Right lobe of liver (tissue), 6 donors: Measurements from ENCODE around the gene ANKRD9. TPM values are rescaled to one million over a fixed set of nuclear protein-coding genes. Genes with fewer than 3 reads are reported as not detected.

Experiments
- ATAC-seq, 4 donors: fragments of 200-7000 bp; cut with Tn5 transposase; one replicate each; pipeline ENCODE4 v1.9.1; 2020; ENCODE audit warnings: mild to moderate bottlenecking in 4 of 4, moderate library complexity in 4 of 4
- DNase-seq, 3 donors: peaks; one replicate each; pipeline ENCODE4 v3.0.0-alpha.2; 2020
- H3K27ac ChIP-seq, 3 donors: fragments of 200-600 bp; one replicate each; pipeline ENCODE4 v1.8.0; 2022
- H3K27me3 ChIP-seq, 2 donors: fragments of 200-600 bp; one replicate each; pipeline ENCODE4 v1.8.0; 2022
- H3K36me3 ChIP-seq, 4 donors: fragments of 200-600 bp; sonication (generic) in 1 of 4; one replicate each; pipeline versions ENCODE4 v1.5.1 to v1.8.0; 2017 to 2022; ENCODE audit warnings: control low read depth in 1 of 4
- H3K4me1 ChIP-seq, 4 donors: fragments of 200-600 bp; sonication (generic) in 1 of 4; one replicate each; pipeline versions ENCODE4 v1.5.1 to v1.8.0; 2017 to 2022; ENCODE audit warnings: control low read depth in 1 of 4
- H3K4me3 ChIP-seq, 3 donors: fragments of 200-600 bp; one replicate each; pipeline ENCODE4 v1.8.0; 2022
- H3K9me3 ChIP-seq, 4 donors: fragments of 200-600 bp; sonication (generic) in 1 of 4; one replicate each; pipeline versions ENCODE4 v1.5.1 to v1.8.0; 2017 to 2022; ENCODE audit warnings: control low read depth in 1 of 4
- CTCF ChIP-seq, 4 donors: fragments of 200-600 bp in 3 of 4; fragments of 450-650 bp in 1 of 4; IDR thresholded peaks; one replicate each; pipeline versions ENCODE4 v1.5.1 to v1.8.0; 2016 to 2022; ENCODE audit warnings: antibody characterized with exemption in 4 of 4, mild to moderate bottlenecking in 2 of 4
- POLR2A ChIP-seq: fragments of 450-650 bp; IDR thresholded peaks from one replicate; pipeline ENCODE4 v1.6.1; 2017; ENCODE audit warnings: antibody characterized with exemption, mild to moderate bottlenecking
- WGBS: methylation state at CpG from one replicate; pipeline ENCODE4 v1.1.6; 2018; ENCODE audit warnings: low coverage, low lambda C conversion rate; ENCODE audit not compliant: insufficient coverage; ENCODE audit errors: missing lambda C conversion rate; 5-methylcytosine and 5-hydroxymethylcytosine counted together
- intact Hi-C, 2 donors: fragments of 100-400 bp; cut with DNase I; formaldehyde crosslinking; loops; one replicate each; pipeline versions ENCODE4 v1.11.2 to v1.14.1; 2022
- total RNA-seq, 6 experiments: library from RNA; depleted of rRNA in 2 of 6; stranded (reverse); fragments of >200 nt in 2 of 6; fragmentation: NEBNext Ultra II Directional in 3 of 6; extraction: Animal tissue kit (Norgen Biotek cat#: 25700) in 3 of 6; gene quantifications; one replicate each; pipeline versions ENCODE4 v1.1.0 to v1.2.4, GENCODE V29; 2016 to 2023
- donor health status: DM: no; HTN: yes; CAD: no.
- donor health status: DM: no; HTN: no; CAD: no.
- donor health status: DM: no; HTN: no; CAD: no.
- donor health status: DM: no; HTN: yes; CAD: no.
- donor health status: DM: no; HTN: yes; CAD: no.

ANKRD9 gene
- total RNA-seq, 6 experiments from 2014 or later = 7.5 to 33.8 (median 8.9) TPM

GRCh38 chr14:102464006-102464405 is 45.6 kb downstream of the ANKRD9 start:
- Histone ChIP-seq H3K27me3 (no peaks in the 10 kb centered on the region), H3K4me3 (no peak overlapping the region), H3K27ac (no peak overlapping the region), H3K4me1 (no peaks in the 10 kb centered on the region), H3K36me3 (peaks cover 0 to 12% (median 1%) of the 10 kb centered on the region in 4 donors), H3K9me3 (no peaks in the 10 kb centered on the region)
- ATAC-seq = no peak
- TF ChIP-seq CTCF (IDR thresholded peaks at IDR 0.05) (no peak), POLR2A (no peak)
- DNase-seq = peak in 1 of 3 donors; percentile 24
- WGBS = 100% methylated on average over 1 of the region's 4 CpGs
- intact Hi-C loops = no loop called here

GRCh38 chr14:102462391-102462790 is 47.2 kb downstream of the ANKRD9 start:
- H3K36me3 ChIP-seq = peaks cover 0 to 12% (median 1%) of the 10 kb centered on the region in 4 donors
- intact Hi-C loops = no loop called here
- H3K27me3 ChIP-seq = no peaks in the 10 kb centered on the region
- H3K4me1 ChIP-seq = no peaks in the 10 kb centered on the region
- ATAC-seq (no peak), DNase-seq (peak in 1 of 3 donors; percentile 1)
- no peak for TF ChIP-seq POLR2A
- no peak for TF ChIP-seq CTCF (IDR thresholded peaks at IDR 0.05)
- 78% methylated on average over 1 of the region's 4 CpGs for WGBS
- H3K9me3 ChIP-seq = no peaks in the 10 kb centered on the region
- no peak overlapping the region for H3K4me3 ChIP-seq
- no peak overlapping the region for H3K27ac ChIP-seq

- no peaks in the 10 kb centered on the region for H3K9me3 ChIP-seq
- H3K4me3 ChIP-seq = no peak overlapping the region
- no peaks in the 10 kb centered on the region for H3K27me3 ChIP-seq
- intact Hi-C loops = no loop called here
- 71% methylated on average over 14 of the region's 14 CpGs for WGBS
- peaks cover 0 to 12% (median 1%) of the 10 kb centered on the region in 4 donors for H3K36me3 ChIP-seq
- no peak for ATAC-seq
- no peak for TF ChIP-seq POLR2A
- TF ChIP-seq CTCF (IDR thresholded peaks at IDR 0.05) = no peak
- H3K27ac ChIP-seq = no peak overlapping the region
- peak in 1 of 3 donors; percentile 32 for DNase-seq
- no peaks in the 10 kb centered on the region for H3K4me1 ChIP-seq
Observed at GRCh38 chr14:102461490-102462338, 47.9 kb downstream of the ANKRD9 start.

DNA sequence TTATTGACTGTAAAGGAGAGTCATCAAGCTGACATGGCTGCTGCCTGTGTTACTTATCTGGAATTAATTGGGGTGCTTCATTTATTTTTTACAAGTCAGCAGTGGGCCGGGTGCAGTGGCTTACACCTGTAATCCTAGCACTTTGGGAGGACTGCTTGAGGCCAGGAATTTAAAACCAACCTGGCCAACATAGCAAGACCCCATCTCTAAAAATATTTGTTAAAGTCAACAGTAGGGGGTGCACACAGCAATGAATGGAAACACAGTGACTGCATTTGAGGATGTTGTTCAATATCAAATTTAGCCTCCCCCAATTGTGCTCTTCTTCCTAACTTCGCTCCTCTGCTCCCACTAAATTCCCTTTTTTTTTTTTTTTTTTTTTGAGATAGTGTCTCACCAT is 52.1 kb downstream of the ANKRD9 start:
- H3K36me3 ChIP-seq = peaks cover 0 to 10% (median 0%) of the 10 kb centered on the region in 4 donors
- TF ChIP-seq POLR2A (no peak), CTCF (IDR thresholded peaks at IDR 0.05) (no peak)

More for the DNA sequence above, 52.1 kb downstream of the ANKRD9 start:
- ATAC-seq = no peak
- WGBS = 61% methylated on average over 2 of the region's 2 CpGs
- Histone ChIP-seq H3K27ac (no peak overlapping the region), H3K27me3 (no peaks in the 10 kb centered on the region), H3K4me3 (no peak overlapping the region), H3K4me1 (no peaks in the 10 kb centered on the region), H3K9me3 (no peaks in the 10 kb centered on the region)
- intact Hi-C loops = no loop called here
- no peak for DNase-seq
